Stimulated activated naive B cell treated with anti-CD40 and anti-IgM and Interleukin-4, amounts not matched to agents 10 μg/mL and 1 μg/mL and 100 μg/mL, for 72 hours (primary cell): ENCODE results near the gene SLC43A1.

ENCODE experiments used
- ATAC-seq, 2 donors: fragments of 150-1000 bp; cut with Tn5 transposase; replicated peaks; 2 replicates each; pipeline ENCODE4 v1.10.0; 2021; ENCODE audit warnings: moderate library complexity in 1 of 2
- DNase-seq: peaks from one replicate; pipeline ENCODE4 v3.0.0; 2021
- H3K27ac Mint-ChIP-seq: one replicate; pipeline ENCODE4 v1.8.0; 2022; ENCODE audit warnings: mild to moderate bottlenecking, mixed read lengths
- H3K27me3 Mint-ChIP-seq, 2 donors: one replicate each; pipeline ENCODE4 v1.8.0; 2022; ENCODE audit warnings: mixed read lengths in 2 of 2
- H3K36me3 Mint-ChIP-seq, 2 donors: one replicate each; pipeline ENCODE4 v1.8.0; 2022; ENCODE audit warnings: mixed read lengths in 2 of 2, mild to moderate bottlenecking in 1 of 2
- H3K4me1 Mint-ChIP-seq, 2 donors: one replicate each; pipeline ENCODE4 v1.8.0; 2022; ENCODE audit warnings: mixed read lengths in 2 of 2, mild to moderate bottlenecking in 1 of 2
- H3K4me3 Mint-ChIP-seq, 2 donors: one replicate each; pipeline ENCODE4 v1.8.0; 2022; ENCODE audit warnings: mild to moderate bottlenecking in 2 of 2, mixed read lengths in 2 of 2, moderate library complexity in 1 of 2
- H3K9me3 Mint-ChIP-seq, 2 donors: one replicate each; pipeline ENCODE4 v1.8.0; 2022; ENCODE audit warnings: mixed read lengths in 2 of 2, mild to moderate bottlenecking in 1 of 2

Gene SLC43A1

DNA sequence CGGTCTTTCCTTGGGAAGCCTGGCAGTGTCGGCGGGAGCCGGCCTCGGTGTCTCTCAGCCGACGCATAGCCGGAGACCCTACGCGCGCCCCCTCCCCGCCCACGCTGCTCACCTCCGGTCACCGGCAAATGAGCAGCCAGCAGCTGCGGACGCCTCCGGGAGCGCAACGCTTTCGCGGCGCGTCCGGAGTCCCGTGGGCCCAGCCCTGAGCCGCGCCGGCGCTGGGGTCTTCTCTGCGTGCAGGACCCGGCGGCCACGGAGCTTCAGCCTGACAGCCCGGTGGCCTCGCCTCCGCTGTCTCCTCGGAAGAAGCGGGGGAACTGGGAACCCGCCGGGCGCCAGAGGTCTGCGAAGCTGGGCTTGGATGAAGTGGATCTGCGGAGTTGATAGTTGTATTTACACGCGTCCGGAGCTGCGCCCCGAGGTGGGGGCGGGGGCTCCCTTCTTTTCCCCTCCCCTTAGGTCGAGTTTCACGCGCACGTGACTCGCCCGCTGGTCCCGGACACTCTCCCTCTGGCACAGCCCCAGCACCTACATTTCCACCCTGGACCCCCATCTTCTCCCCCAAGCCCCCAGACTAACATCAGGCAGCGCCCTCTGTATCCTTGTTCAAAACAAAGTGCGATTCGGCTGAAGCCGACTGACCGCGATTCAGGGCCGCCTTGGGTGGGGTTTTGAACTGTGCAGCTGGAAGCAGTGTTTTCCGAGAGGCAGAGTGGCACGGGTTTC lies at the start of gene SLC43A1:
SLC43A1 (minus strand) TSS at position 371 of the 729 bp plus-strand sequence. CDS start 1,591 bp downstream, outside the sequence.
- DNase-seq (no peak), ATAC-seq (peak; percentile 32 to 38)
- H3K4me1 Mint-ChIP-seq, result peaks cover 27 to 38% of the 10 kb centered on the region in 2 donors
- H3K36me3 Mint-ChIP-seq, result peaks cover 3 to 4% of the 10 kb centered on the region in 2 donors
- no peaks in the 10 kb centered on the region for H3K27me3 Mint-ChIP-seq
- peak within 1 kb of the TSS; percentile 96 to 97 for H3K4me3 Mint-ChIP-seq
- H3K27ac Mint-ChIP-seq, result peak within 1 kb of the TSS; percentile 92
- H3K9me3 Mint-ChIP-seq, result no peaks in the 10 kb centered on the region

DNA sequence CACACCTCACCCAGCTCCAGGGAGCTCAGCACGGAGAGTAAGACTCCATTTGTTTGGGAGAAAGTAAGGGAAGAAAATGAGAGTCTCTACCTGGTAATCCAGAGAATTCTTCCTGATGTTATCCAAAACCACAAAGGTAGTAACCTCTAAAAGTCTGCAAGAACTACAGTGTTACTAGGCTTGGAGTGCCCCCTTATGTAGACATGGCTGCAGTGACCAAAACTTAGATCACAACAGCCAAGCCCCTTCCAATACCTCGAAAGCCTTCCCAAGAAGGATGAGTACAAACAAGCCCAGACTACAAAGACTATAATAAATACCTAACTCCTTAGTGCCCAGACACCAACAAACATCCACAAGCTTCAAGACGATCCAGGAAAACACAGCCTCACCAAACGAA lies 47.1 kb upstream of the SLC43A1 start:
- H3K27me3 Mint-ChIP-seq, result no peaks in the 10 kb centered on the region
- ATAC-seq, result no peak
- H3K36me3 Mint-ChIP-seq, result peaks cover 17 to 31% of the 10 kb centered on the region in 2 donors
- H3K27ac Mint-ChIP-seq, result peak overlapping the region; percentile 79
- H3K9me3 Mint-ChIP-seq, result no peaks in the 10 kb centered on the region
- peaks cover 25 to 74% of the 10 kb centered on the region in 2 donors for H3K4me1 Mint-ChIP-seq
- H3K4me3 Mint-ChIP-seq, result no peak overlapping the region
- DNase-seq, result no peak

DNA sequence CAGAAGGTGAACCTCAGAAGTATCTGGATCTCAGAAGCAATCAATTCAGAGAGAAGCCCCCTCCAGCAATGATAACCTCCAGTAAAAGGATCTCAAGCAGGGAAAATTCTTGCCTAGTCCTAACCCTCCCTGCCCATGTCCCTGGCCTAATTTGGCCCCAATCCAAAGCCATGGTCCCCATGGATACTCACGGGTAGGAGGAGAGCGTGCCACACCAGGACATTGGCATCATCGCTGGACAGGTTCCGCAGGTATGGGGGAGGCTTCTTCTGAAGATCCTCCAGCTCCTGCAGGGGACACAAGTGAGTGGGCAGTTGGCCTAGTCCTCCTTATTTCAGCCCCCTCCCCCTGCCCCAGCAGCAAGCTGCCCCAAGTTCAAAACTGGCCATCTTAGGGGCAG lies 44.6 kb upstream of the SLC43A1 start:
- Mint-ChIP-seq H3K4me3 (no peak overlapping the region), H3K27me3 (no peaks in the 10 kb centered on the region), H3K27ac (peak overlapping the region; percentile 42), H3K36me3 (peaks cover 27 to 45% of the 10 kb centered on the region in 2 donors), H3K4me1 (peaks cover 15 to 56% of the 10 kb centered on the region in 2 donors), H3K9me3 (no peaks in the 10 kb centered on the region)
- ATAC-seq (no peak), DNase-seq (no peak)

DNA sequence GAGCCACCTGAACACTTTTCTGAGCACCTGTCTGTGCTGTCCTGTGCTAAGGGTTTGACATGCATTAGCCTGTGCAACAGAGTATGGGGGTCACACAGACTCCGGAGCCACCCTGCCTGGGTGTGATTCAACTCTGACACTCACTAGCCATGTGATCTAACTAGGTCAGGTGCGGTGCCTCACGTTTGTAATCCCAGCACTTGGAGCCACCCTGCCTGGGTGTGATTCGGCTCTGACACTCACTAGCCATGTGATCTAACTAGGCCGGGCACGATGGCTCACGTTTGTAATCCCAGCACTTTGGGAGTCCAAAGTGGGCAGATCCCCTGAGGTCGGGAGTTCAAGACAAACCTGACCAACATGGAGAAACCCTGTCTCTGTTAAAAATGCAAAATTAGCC lies 40.5 kb upstream of the SLC43A1 start:
- peaks cover 42 to 63% of the 10 kb centered on the region in 2 donors for H3K36me3 Mint-ChIP-seq
- ATAC-seq (no peak), DNase-seq (no peak)
- H3K9me3 Mint-ChIP-seq, result no peaks in the 10 kb centered on the region
- no peak overlapping the region for H3K4me3 Mint-ChIP-seq
- H3K27me3 Mint-ChIP-seq, result no peaks in the 10 kb centered on the region
- peaks cover 3 to 15% of the 10 kb centered on the region in 2 donors for H3K4me1 Mint-ChIP-seq
- H3K27ac Mint-ChIP-seq, result peak overlapping the region; percentile 14

DNA sequence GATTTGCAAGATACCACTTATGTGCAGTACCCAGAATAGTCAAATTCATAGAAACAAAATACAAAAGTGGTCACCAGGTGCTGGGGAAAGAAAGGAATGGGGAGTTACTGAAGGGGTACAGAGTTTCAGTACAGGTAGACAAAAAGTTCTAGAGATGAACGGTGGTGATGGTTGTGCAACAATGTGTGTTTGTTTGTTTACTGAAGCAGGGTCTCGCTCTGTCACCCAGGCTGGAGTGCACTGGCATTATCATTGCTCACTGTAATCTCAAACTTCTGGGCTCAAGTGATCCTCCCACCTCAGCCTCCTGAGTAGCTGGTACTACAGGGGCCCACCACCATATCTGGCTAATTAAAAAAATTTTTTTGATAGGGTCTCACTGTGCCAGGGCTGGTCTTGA lies 39.9 kb upstream of the SLC43A1 start:
- H3K27ac Mint-ChIP-seq, result no peak overlapping the region
- H3K27me3 Mint-ChIP-seq, result no peaks in the 10 kb centered on the region
- DNase-seq, result no peak
- no peaks in the 10 kb centered on the region for H3K9me3 Mint-ChIP-seq
- H3K4me3 Mint-ChIP-seq, result no peak overlapping the region
- H3K4me1 Mint-ChIP-seq, result peaks cover 2 to 9% of the 10 kb centered on the region in 2 donors
- ATAC-seq, result no peak
- H3K36me3 Mint-ChIP-seq, result peaks cover 42 to 59% of the 10 kb centered on the region in 2 donors

DNA sequence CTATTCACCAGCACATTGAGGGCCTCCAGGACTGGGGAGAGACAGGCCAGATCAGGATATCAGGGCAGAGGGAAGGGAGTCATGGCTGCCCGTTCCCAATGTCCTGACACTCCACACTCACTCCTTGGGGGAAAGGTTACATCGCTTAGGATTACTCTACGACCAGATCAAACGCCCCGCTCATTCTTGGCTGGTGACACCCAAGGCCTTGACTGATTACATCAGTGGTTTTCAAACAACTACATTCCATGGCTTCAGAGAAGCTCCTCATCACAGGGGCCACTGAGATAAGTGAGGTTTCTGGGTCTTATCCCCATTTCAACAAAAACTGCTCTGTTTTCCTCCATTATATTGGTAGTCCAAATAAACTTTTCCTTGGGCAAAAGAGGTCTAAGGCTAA lies 37.0 kb upstream of the SLC43A1 start:
- H3K36me3 Mint-ChIP-seq, result peaks cover 44 to 65% of the 10 kb centered on the region in 2 donors

DNA sequence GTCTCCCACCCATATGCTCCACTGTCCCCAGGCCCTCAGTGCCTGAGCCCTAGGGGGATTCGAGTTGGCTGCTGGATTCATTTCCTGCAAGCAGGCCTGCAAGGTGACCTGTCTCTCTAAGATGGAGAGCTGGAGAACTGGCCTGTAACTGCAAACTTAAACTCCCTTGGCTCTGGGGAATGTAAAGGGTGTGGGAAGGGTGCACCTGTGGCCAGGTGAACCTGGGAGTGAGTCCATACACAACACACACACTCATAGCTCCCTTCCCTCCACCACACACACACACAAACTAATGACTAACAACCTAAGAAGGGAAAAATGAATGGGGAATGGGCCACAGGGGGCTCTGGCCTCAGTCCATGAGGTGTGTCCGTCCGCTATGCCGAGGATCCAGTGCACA lies 36.4 kb upstream of the SLC43A1 start:
- H3K27ac Mint-ChIP-seq, result no peak overlapping the region
- peaks cover 43 to 65% of the 10 kb centered on the region in 2 donors for H3K36me3 Mint-ChIP-seq
- DNase-seq (no peak), ATAC-seq (no peak)
- H3K4me1 Mint-ChIP-seq, result peaks cover 13 to 19% of the 10 kb centered on the region in 2 donors
- no peaks in the 10 kb centered on the region for H3K9me3 Mint-ChIP-seq
- H3K27me3 Mint-ChIP-seq, result no peaks in the 10 kb centered on the region
- no peak overlapping the region for H3K4me3 Mint-ChIP-seq

More for the DNA sequence above, 37.0 kb upstream of the SLC43A1 start:
- H3K9me3 Mint-ChIP-seq, result no peaks in the 10 kb centered on the region
- H3K27me3 Mint-ChIP-seq, result no peaks in the 10 kb centered on the region
- peak overlapping the region; percentile 62 for H3K27ac Mint-ChIP-seq
- no peak for ATAC-seq
- peaks cover 8 to 14% of the 10 kb centered on the region in 2 donors for H3K4me1 Mint-ChIP-seq
- DNase-seq, result no peak
- H3K4me3 Mint-ChIP-seq, result no peak overlapping the region

DNA sequence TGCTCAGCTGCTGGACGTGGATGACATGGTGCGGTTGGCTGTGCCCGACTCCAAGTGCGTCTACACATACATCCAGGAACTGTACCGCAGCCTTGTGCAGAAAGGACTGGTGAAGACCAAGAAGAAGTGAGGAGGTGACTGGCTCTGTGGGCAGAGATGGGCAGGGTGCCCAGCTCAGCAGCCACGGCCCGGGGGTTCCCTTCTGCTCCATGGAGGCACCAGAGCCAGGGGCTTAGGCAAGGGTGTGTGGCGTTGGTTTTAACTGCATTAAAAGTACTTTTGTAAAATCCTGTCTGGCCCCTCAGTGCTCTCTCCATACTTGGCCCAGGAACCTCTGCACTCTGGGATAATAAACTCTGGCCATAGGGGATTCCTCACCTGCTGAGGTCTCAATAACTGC lies 34.5 kb upstream of the SLC43A1 start:
- Mint-ChIP-seq H3K36me3 (peaks cover 36 to 55% of the 10 kb centered on the region in 2 donors), H3K4me1 (peaks cover 13 to 23% of the 10 kb centered on the region in 2 donors), H3K27ac (no peak overlapping the region), H3K4me3 (no peak overlapping the region), H3K9me3 (no peaks in the 10 kb centered on the region), H3K27me3 (no peaks in the 10 kb centered on the region)
- no peak for ATAC-seq
- DNase-seq, result no peak

DNA sequence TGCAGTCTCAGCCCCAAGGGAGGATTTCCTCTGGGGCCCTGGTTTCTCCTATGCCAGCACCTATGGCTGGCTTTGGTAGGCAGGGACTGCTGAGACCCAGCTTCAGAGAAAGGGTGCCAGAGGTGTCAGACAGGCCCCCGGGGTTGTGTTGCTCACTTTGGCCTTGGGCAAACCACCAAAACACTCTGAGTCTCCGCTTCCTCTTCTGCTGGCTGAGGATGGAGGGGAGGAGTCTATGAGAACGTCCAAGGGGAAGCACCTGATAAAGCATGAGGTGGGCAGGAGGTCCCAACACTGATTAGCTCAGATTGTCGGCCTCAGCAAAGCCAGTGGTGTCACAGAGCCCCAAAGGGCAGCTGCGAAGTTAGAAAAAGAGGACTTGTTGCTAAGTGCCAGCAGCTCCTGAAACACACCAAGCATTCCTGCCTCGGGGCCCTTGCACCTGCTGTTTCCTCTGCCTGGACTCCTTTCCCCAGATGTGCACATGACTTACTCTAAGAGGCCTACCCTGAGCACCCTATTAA lies 32.4 kb upstream of the SLC43A1 start:
- peak; percentile 66 for DNase-seq
- Mint-ChIP-seq H3K9me3 (no peaks in the 10 kb centered on the region), H3K27ac (peak overlapping the region; percentile 93), H3K27me3 (no peaks in the 10 kb centered on the region), H3K36me3 (peaks cover 23 to 43% of the 10 kb centered on the region in 2 donors), H3K4me3 (peak overlapping the region; percentile 67 to 72), H3K4me1 (peaks cover 13 to 25% of the 10 kb centered on the region in 2 donors)
- ATAC-seq, result peak; percentile 98 to 99

DNA sequence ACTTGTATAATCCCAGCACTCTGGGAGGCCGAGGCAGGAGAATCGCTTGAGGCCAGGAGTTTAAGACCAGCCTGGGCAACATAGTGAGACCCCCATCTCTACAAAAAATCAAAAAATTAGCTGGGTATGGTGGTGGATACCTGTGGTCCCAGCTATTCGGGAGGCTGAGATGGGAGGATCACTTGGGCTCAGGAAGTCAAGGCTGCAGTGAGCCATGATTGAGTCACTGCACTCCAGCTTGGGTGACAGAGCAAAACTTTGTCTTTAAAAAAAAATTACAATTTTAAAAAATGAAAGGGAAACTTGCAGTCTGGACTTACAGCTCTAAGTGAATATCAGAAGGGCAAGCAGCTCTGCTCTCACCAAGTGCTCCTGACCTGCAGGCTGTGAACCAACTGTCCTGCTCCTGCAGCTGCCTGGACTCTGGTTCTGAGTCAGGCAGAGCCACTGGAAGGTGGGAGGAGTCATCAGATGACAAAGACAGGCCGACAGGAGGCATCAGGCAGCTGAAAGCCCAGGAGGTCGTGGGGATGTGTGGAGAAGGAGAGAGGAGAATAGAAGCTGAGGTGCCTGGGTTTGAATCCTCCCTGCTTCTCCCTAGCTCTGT lies 31.5 kb upstream of the SLC43A1 start:
- peak; percentile 30 to 41 for ATAC-seq

DNA sequence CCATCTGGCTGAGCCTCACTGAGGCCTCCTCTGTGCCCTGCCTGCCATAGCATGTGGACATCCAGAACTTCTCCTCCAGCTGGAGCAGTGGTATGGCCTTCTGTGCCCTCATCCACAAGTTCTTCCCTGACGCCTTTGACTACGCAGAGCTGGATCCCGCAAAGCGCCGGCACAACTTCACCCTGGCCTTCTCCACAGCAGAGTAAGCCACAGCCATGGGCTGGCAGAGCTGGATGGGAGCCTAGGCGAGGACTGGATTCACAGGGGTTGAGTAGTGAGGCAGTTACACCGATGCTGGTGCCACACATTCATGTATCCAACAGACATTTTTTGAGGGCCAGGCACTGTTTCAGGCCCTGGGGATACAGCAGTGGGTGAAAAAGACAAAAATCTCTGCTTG lies 30.9 kb upstream of the SLC43A1 start:
- no peak for ATAC-seq
- Mint-ChIP-seq H3K4me1 (peaks cover 13 to 29% of the 10 kb centered on the region in 2 donors), H3K27me3 (no peaks in the 10 kb centered on the region), H3K4me3 (no peak overlapping the region), H3K9me3 (no peaks in the 10 kb centered on the region), H3K36me3 (peaks cover 24 to 38% of the 10 kb centered on the region in 2 donors), H3K27ac (peak overlapping the region; percentile 62)
- no peak for DNase-seq

More for the DNA sequence above, 31.5 kb upstream of the SLC43A1 start:
- no peaks in the 10 kb centered on the region for H3K27me3 Mint-ChIP-seq
- no peaks in the 10 kb centered on the region for H3K9me3 Mint-ChIP-seq
- no peak for DNase-seq
- H3K27ac Mint-ChIP-seq, result peak overlapping the region; percentile 93
- peaks cover 13 to 29% of the 10 kb centered on the region in 2 donors for H3K4me1 Mint-ChIP-seq
- H3K36me3 Mint-ChIP-seq, result peaks cover 24 to 40% of the 10 kb centered on the region in 2 donors
- H3K4me3 Mint-ChIP-seq, result peak overlapping the region in 1 of 2 donors; percentile 65

DNA sequence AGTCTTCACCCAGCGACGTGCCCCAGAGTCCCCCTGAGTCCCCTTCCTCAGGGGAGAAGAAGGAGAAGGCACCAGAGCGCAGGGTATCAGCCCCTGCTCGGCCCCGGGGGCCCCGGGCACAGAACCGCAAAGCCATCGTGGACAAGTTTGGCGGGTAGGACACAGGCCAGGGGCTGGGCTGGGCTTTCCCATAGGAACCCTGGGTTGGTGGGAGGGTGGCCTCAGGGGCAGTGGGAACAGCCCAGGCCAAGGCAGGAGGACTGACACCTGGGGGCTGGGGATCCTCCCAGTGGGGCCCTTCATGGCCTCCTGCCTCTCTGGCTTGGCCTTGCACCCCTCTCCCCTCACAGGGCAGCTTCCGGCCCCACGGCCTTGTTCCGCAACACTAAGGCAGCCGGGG lies 30.4 kb upstream of the SLC43A1 start:
- Mint-ChIP-seq H3K27me3 (no peaks in the 10 kb centered on the region), H3K4me3 (no peak overlapping the region), H3K9me3 (no peaks in the 10 kb centered on the region), H3K27ac (no peak overlapping the region), H3K36me3 (peaks cover 24 to 38% of the 10 kb centered on the region in 2 donors), H3K4me1 (peaks cover 13 to 29% of the 10 kb centered on the region in 2 donors)
- ATAC-seq, result no peak
- DNase-seq, result no peak

DNA sequence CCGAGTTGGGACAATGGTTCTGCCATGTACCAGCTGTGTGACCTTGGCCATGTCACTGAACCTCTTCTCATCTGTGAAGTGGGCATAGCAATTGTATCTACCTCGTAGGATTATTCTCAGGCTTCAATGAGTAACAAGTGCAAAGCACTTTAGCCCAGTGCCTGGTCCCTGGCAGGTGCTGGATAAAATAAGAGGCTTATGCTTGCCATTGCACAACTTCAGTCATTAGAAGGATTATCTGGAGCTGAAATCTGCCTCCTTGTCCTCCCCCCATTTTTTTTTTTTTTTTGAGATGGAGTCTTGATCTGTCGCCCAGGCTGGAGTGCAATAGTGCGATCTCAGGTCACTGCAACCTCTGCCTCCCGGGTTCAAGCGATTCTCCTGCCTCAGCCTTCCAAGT lies 29.1 kb upstream of the SLC43A1 start:
- peaks cover 13 to 29% of the 10 kb centered on the region in 2 donors for H3K4me1 Mint-ChIP-seq
- no peak for ATAC-seq
- H3K36me3 Mint-ChIP-seq, result peaks cover 17 to 30% of the 10 kb centered on the region in 2 donors
- no peak overlapping the region for H3K4me3 Mint-ChIP-seq
- no peaks in the 10 kb centered on the region for H3K9me3 Mint-ChIP-seq
- no peak for DNase-seq
- no peak overlapping the region for H3K27ac Mint-ChIP-seq
- H3K27me3 Mint-ChIP-seq, result no peaks in the 10 kb centered on the region

DNA sequence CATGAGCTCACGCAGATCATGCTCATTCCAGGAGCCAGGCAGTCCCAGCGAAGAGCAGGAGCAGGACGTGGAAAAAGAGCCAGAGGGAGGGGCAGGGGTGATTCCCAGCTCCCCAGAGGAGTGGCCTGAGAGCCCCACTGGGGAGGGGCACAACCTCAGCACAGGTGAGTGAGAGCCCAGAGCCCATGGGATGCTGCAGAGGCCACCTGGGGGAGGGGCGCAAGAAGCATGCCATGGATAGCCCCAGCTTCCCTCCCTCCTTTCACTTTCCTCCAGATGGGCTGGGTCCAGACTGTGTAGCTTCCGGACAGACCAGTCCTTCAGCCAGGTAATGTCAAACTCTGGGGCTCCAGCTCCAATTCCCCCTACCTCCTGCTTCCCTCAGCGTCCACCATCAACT lies 28.1 kb upstream of the SLC43A1 start:
- no peaks in the 10 kb centered on the region for H3K9me3 Mint-ChIP-seq
- H3K4me1 Mint-ChIP-seq, result peaks cover 13 to 27% of the 10 kb centered on the region in 2 donors
- ATAC-seq (no peak), DNase-seq (no peak)
- H3K27ac Mint-ChIP-seq, result no peak overlapping the region
- no peak overlapping the region for H3K4me3 Mint-ChIP-seq
- H3K36me3 Mint-ChIP-seq, result peaks cover 17 to 29% of the 10 kb centered on the region in 2 donors
- no peaks in the 10 kb centered on the region for H3K27me3 Mint-ChIP-seq
